Activated CD4-positive, alpha-beta memory T cell treated with anti-CD3 and anti-CD28 coated beads for 36 hours (primary cell): ENCODE measurements around the gene PCGF3. TPM values are rescaled to one million over a fixed set of nuclear protein-coding genes. Genes with fewer than 3 reads are reported as not detected.
"Not testable (repeated sequence)": the region's sequence is repeated elsewhere in the genome, so short reads cannot be mapped to it uniquely, and the experiment has no call there.

ENCODE experiments used
- CTCF ChIA-PET: fragments of 350-600 bp; sonication (Branson Sonifier 250); formaldehyde crosslinking; loops from one replicate; lab custom pipeline; 2021; ENCODE audit warnings: antibody characterized with exemption, inconsistent platforms; lab: Charles Lee
- POLR2A ChIA-PET: fragments of 350-600 bp; sonication (Branson Sonifier 250); formaldehyde crosslinking; loops from one replicate; lab custom pipeline; 2021; ENCODE audit warnings: antibody characterized with exemption; lab: Charles Lee
- DNase-seq: peaks from one replicate; pipeline ENCODE4 v3.0.0-alpha.2; 2020
- H3K27ac Mint-ChIP-seq: one replicate; pipeline ENCODE4 v1.8.0; 2021; ENCODE audit warnings: mixed read lengths
- H3K27me3 Mint-ChIP-seq: one replicate; pipeline ENCODE4 v1.8.0; 2021; ENCODE audit warnings: mixed read lengths
- H3K36me3 Mint-ChIP-seq: one replicate; pipeline ENCODE4 v1.8.0; 2021; ENCODE audit warnings: mixed read lengths
- H3K4me1 Mint-ChIP-seq: one replicate; pipeline ENCODE4 v1.8.0; 2021; ENCODE audit warnings: low read depth, mixed read lengths
- H3K4me3 Mint-ChIP-seq: one replicate; pipeline ENCODE4 v1.8.0; 2021; ENCODE audit warnings: mild to moderate bottlenecking, mixed read lengths
- H3K9me3 Mint-ChIP-seq: one replicate; pipeline ENCODE4 v1.8.0; 2021; ENCODE audit warnings: mixed read lengths
- intact Hi-C: fragments of 100-400 bp; cut with micrococcal nuclease; formaldehyde crosslinking; loops from one replicate; pipeline ENCODE4 v1.15.1; 2023
- total RNA-seq, 2 experiments: library from RNA; stranded (reverse); gene quantifications; one replicate each; pipeline ENCODE4 v1.2.3, GENCODE V29; 2021

PCGF3 gene
- total RNA-seq, 2 experiments from 2014 or later, result 27.8 to 29.3 TPM

DNA sequence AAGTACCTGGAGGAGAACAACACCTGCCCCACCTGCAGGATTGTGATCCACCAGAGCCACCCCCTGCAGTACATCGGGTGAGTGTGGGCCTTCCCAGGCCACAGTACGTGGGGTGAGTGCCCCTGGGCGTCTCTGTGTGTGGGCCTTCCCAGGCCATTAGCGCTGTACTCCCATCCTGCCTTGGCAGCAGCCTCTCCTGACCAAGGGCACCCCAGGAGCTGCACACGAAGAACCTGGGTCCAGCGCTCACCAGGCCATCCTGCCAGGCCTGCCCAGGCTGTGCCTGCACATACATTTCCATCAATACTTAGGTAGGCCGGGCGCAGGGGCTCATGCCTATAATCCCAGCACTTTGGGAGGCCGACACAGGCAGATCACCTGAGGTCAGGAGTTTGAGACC is 29.3 kb downstream of the PCGF3 start:
- H3K27me3 Mint-ChIP-seq, result no peaks in the 10 kb centered on the region
- intact Hi-C loops, result no loop called here
- no peak for DNase-seq
- H3K27ac Mint-ChIP-seq, result no peak overlapping the region
- H3K9me3 Mint-ChIP-seq, result no peaks in the 10 kb centered on the region
- H3K36me3 Mint-ChIP-seq, result peaks cover 26% of the 10 kb centered on the region
- no peaks in the 10 kb centered on the region for H3K4me1 Mint-ChIP-seq
- CTCF ChIA-PET, result interaction anchor here (1.7 kb wide), 1 partner anchor 8 kb away, joined by 7 read pairs; no protein-coding TSS in a partner anchor
- POLR2A ChIA-PET, result no interaction called here
- H3K4me3 Mint-ChIP-seq, result no peak overlapping the region

DNA sequence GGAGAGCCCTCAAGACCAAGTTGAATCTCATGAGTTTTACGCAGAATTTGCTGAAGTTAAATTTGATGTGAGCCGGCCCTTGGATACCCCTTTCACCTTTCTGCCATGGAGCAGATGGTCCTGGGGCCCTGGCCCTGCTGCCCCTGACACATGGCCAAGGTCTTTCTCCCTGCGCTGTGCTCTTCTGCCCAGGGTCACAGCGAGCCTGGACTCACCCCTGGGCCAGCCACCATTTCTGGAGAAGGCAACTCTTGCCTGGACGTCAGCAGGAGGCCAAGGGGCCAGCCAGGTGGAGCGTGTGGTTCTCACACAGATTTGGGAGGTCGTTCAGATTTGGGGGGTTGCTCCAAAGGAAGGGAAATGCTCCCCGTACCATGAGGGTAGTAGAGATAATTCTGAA is 30.0 kb downstream of the PCGF3 start:
- CTCF ChIA-PET, result no interaction called here
- Mint-ChIP-seq H3K4me1 (no peaks in the 10 kb centered on the region), H3K4me3 (no peak overlapping the region), H3K36me3 (peaks cover 25% of the 10 kb centered on the region), H3K27me3 (no peaks in the 10 kb centered on the region), H3K27ac (no peak overlapping the region), H3K9me3 (no peaks in the 10 kb centered on the region)
- DNase-seq, result no peak
- POLR2A ChIA-PET, result no interaction called here
- intact Hi-C loops, result no loop called here

DNA sequence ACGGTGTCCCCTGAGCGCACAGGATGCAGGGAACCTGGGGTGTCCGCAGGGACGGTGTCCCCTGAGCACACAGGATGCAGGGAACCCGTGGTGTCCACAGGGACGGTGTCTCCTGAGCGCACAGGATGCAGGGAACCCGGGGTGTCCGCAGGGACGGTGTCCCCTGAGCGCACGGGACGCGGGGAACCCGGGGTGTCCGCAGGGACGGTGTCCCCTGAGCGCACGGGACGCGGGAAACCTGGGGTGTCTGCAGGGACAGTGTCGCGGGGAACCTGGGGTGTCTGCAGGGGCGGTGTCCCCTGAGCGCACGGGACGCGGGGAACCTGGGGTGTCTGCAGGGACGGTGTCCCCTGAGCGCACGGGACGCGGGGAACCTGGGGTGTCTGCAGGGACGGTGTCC is 30.9 kb downstream of the PCGF3 start:
- POLR2A ChIA-PET, result not testable (repeated sequence)

DNA sequence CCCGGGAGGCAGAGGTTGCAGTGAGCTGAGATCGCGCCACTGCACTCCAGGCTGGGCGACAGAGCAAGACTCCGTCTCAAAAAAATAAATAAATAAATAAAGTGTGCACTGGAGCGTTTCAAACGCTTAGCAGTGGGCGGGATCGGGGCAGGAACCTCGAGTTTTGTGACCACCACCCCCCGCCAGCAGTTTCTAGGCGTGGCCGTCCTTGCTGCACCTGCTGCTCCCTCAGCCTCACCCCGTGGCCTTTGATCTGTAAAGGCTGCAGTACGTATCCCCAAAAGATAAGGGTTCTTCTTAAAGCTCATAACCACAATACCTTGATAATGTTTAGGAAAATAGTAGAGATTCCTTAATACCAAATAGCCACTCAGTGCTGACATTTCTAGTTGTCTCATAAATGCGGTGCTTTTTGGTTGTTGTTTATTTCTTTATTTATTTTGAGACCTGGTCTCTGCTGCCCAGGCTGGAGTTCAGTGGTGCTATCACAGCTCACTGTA is 33.2 kb downstream of the PCGF3 start:
- POLR2A ChIA-PET, result no interaction called here
- Mint-ChIP-seq H3K27me3 (no peaks in the 10 kb centered on the region), H3K36me3 (peaks cover 16% of the 10 kb centered on the region), H3K4me3 (no peak overlapping the region), H3K27ac (no peak overlapping the region), H3K9me3 (no peaks in the 10 kb centered on the region), H3K4me1 (no peaks in the 10 kb centered on the region)
- intact Hi-C loops, result no loop called here
- DNase-seq, result no peak
- CTCF ChIA-PET, result interaction anchor here (0.9 kb wide), 1 partner anchor 249 kb away, joined by 3 read pairs; no protein-coding TSS in a partner anchor

More for the DNA sequence above, 30.9 kb downstream of the PCGF3 start:
- H3K4me3 Mint-ChIP-seq, H3K9me3 Mint-ChIP-seq, H3K27me3 Mint-ChIP-seq, CTCF ChIA-PET, DNase-seq, H3K4me1 Mint-ChIP-seq, intact Hi-C loops, H3K27ac Mint-ChIP-seq: not testable (repeated sequence)
- H3K36me3 Mint-ChIP-seq, result peaks cover 21% of the 10 kb centered on the region

DNA sequence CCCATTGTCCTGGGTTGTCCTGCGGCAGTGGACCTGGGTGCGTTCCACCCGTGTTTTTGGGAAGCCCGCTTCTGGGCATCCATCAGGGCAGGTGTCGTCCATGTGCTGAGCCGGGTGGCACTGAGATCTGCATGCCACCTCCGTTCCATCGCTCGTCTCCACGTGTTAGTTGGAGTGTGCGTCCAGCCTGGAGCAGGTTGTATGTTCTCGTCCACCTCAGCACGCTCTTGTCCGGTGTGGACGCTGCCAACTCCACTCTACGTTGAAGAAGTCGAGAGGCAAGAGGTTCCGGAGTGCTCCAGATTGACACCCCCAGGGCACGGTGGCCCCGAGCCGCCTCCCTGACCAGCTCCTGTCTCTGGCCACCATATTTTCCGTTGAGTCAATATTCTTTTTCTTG is 33.9 kb downstream of the PCGF3 start:
- Mint-ChIP-seq H3K4me3 (no peak overlapping the region), H3K36me3 (peaks cover 15% of the 10 kb centered on the region), H3K27ac (no peak overlapping the region), H3K27me3 (no peaks in the 10 kb centered on the region), H3K4me1 (no peaks in the 10 kb centered on the region), H3K9me3 (no peaks in the 10 kb centered on the region)
- ChIA-PET POLR2A (no interaction called here), CTCF (interaction anchor here (0.9 kb wide), 1 partner anchor 248 kb away, joined by 3 read pairs; no protein-coding TSS in a partner anchor)
- DNase-seq, result no peak
- intact Hi-C loops, result no loop called here

DNA sequence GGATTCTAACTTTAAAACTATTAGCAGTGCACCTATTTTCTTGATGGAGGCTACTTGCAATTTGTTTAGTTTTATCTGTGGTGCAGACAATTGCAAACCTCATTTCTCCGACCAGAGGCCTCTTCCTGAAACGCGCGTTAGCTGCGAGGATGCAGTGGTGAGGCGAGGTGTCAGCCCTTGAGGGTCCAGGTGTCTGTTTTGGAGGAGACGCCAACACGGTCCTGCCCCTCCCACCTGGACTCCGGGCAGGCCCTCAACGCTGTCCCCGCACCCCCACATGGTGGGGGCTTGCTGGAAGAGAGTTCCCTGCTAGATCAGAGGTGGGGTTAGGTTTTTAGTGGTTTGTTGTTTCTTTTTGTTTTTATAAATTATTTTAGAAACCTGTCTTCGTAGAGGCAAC is 34.4 kb downstream of the PCGF3 start:
- no peak for DNase-seq
- ChIA-PET POLR2A (no interaction called here), CTCF (interaction anchor here (0.7 to 3.4 kb wide), 2 partner anchors 14 to 463 kb away, joined by 3 to 17 read pairs; no protein-coding TSS in a partner anchor)
- no peaks in the 10 kb centered on the region for H3K9me3 Mint-ChIP-seq
- intact Hi-C loops, result no loop called here
- H3K27ac Mint-ChIP-seq, result no peak overlapping the region
- H3K4me3 Mint-ChIP-seq, result no peak overlapping the region
- H3K36me3 Mint-ChIP-seq, result peaks cover 12% of the 10 kb centered on the region
- no peaks in the 10 kb centered on the region for H3K4me1 Mint-ChIP-seq
- H3K27me3 Mint-ChIP-seq, result no peaks in the 10 kb centered on the region

DNA sequence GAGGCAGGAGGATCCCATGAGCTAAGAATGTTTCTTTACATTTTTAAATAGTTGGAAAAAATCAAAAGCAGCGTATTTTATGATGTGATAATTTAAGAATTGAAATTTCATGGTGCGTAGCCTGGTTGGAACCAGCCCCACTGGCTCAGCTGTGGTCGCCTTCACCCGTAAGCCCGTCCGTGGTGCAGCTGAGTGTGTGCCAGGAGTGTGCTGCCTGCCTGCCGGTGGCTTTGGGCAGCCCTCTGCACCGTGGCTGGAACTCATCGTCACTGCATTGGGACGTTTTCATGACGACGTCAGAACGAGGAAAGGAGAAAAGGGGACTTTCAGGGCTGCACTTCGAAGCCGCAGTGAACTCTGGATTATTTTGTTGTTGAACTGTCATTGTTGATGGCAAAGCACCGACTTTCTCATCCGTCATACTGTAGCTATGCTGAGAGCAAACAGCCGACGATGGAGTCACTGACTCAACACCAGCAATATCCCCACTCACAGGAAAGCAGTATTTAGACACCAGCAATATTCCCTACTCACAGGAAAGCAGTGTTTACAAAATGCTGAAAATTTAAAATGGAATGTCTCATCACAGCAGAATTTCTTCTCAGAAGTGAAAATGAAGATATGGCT is 35.1 kb downstream of the PCGF3 start:
- Mint-ChIP-seq H3K9me3 (no peaks in the 10 kb centered on the region), H3K27me3 (no peaks in the 10 kb centered on the region), H3K36me3 (peaks cover 7% of the 10 kb centered on the region), H3K4me1 (no peaks in the 10 kb centered on the region), H3K27ac (no peak overlapping the region), H3K4me3 (no peak overlapping the region)
- ChIA-PET CTCF (interaction anchor here (0.7 to 3.4 kb wide), 5 partner anchors 13 to 463 kb away, joined by 3 to 23 read pairs (median 4); no protein-coding TSS in a partner anchor), POLR2A (no interaction called here)
- DNase-seq, result no peak
- intact Hi-C loops, result no loop called here

DNA sequence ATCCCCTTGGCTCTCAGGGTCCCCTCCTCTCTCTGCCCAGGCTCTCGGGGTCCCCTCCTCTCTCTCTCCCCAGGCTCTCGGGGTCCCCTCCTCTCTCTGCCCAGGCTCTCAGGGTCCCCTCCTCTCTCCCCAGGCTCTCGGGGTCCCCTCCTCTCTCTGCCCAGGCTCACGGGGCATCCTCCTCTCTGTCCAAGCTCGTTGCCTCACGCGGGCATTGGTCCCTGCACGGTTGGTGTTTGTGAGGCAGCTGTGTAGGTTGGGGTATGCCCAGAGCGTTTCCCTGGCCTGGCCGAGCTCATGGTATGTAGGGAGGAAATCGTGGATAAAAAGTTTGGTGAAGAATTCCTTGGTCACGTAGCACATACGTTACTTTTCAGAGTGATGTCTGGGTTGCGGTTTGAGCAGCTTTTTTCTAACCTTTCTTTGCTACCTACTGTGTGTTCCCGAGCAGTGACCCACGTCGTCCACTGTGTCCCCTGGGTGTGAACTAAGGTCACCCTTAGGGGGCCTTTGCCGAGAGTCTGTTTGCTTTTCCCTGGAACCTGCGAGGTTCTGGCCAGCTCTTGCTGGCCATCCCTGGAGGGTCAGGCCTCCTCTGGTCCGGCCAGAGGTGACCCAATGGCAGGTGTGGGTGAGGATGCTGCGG is 36.6 kb downstream of the PCGF3 start:
- POLR2A ChIA-PET, result no interaction called here
- H3K9me3 Mint-ChIP-seq, result no peaks in the 10 kb centered on the region
- H3K27me3 Mint-ChIP-seq, result no peaks in the 10 kb centered on the region
- intact Hi-C loops, result loop anchor here (2.0 kb wide), 2 partner anchors 137 to 245 kb away; partner anchors contain the start of gene IDUA
- no peaks in the 10 kb centered on the region for H3K4me1 Mint-ChIP-seq
- no peak for DNase-seq
- CTCF ChIA-PET, result interaction anchor here (0.7 to 3.4 kb wide), 39 partner anchors 8 to 569 kb away, joined by 3 to 25 read pairs (median 4); partner anchors contain the start of genes GAK, IDUA and TMEM175
- H3K27ac Mint-ChIP-seq, result no peak overlapping the region
- H3K36me3 Mint-ChIP-seq, result peaks cover 7% of the 10 kb centered on the region
- H3K4me3 Mint-ChIP-seq, result no peak overlapping the region

DNA sequence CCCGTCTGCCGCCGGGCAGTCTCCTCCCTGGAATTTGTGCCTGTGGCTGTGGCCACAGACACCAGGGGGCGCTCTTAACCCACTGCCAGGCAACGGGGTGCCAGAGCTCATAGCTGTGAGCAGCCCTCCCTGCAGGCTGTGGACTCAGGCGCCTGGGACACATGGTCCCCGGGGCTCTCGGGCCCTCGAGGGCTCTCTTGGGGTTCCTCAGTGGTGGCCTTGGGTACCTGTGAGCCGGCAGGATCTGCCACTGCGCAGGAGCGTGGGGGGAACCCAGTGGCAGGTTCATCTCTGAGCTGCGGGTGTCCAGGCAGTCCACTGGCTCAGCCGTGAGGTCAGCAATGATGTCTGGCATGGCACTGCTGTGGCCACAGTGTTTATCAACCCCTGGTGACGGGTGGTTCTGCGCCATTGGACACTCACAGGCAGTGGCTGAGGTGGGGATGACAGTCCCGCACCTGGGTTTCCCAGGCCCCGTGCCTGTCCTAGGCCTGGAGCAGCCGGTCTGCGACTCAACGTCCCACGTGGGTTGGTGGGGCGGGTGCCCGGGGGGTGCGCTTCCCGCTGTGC is 37.2 kb downstream of the PCGF3 start:
- H3K27ac Mint-ChIP-seq, result no peak overlapping the region
- intact Hi-C loops, result loop anchor here (2.0 kb wide), 2 partner anchors 136 to 244 kb away; partner anchors contain the start of gene IDUA
- H3K27me3 Mint-ChIP-seq, result no peaks in the 10 kb centered on the region
- H3K4me1 Mint-ChIP-seq, result no peaks in the 10 kb centered on the region
- H3K36me3 Mint-ChIP-seq, result peaks cover 5% of the 10 kb centered on the region
- no peaks in the 10 kb centered on the region for H3K9me3 Mint-ChIP-seq
- CTCF ChIA-PET, result interaction anchor here (0.5 to 3.4 kb wide), 38 partner anchors 8 to 569 kb away, joined by 3 to 25 read pairs (median 4); partner anchors contain the start of genes GAK, IDUA and TMEM175
- POLR2A ChIA-PET, result no interaction called here
- peak; percentile 85 for DNase-seq
- no peak overlapping the region for H3K4me3 Mint-ChIP-seq

DNA sequence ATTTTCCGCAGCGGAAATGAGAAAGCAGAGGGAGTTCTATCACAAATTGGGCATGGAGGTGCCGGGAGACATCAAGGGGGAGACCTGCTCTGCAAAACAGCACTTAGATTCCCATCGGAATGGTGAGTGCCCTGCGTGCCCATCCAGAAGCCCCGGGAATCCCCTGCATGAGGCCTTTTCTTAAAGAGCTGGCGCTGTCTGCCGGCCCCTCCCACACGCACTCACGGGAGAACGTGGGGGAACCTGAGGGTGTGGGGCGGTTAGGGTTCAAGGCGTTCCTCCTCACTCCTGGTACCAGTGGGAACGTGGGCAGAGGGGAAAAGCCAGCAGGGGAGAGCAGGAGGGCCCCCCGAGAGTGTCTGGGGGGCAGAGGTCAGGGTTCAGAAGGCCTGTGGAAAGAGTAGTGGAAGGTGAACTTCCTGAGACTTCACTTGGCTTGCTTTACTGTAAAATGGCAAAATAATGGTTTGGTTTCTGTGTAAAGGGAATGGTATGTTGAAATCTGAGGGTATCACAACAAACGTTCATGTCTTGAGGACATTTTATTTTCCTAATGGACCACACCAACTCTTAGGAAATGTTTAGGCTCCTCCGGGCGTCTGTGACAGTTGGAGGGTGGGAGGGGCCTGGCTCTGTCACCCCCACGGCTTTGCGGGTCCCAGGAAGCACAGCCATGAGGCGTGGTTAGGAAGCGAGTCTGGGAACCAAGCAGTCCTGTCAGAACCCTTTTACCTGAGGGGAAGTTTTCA is 38.0 kb downstream of the PCGF3 start:
- Mint-ChIP-seq H3K4me1 (no peaks in the 10 kb centered on the region), H3K36me3 (peaks cover 9% of the 10 kb centered on the region), H3K27me3 (no peaks in the 10 kb centered on the region), H3K4me3 (no peak overlapping the region), H3K9me3 (no peaks in the 10 kb centered on the region), H3K27ac (peak overlapping the region; percentile 20)
- DNase-seq, result no peak
- intact Hi-C loops, result loop anchor here (2.0 kb wide), 2 partner anchors 135 to 243 kb away; partner anchors contain the start of gene IDUA
- POLR2A ChIA-PET, result no interaction called here
- CTCF ChIA-PET, result interaction anchor here (0.7 to 3.4 kb wide), 16 partner anchors 7 to 373 kb away, joined by 3 to 25 read pairs (median 5); partner anchors contain the start of genes GAK, IDUA and TMEM175

DNA sequence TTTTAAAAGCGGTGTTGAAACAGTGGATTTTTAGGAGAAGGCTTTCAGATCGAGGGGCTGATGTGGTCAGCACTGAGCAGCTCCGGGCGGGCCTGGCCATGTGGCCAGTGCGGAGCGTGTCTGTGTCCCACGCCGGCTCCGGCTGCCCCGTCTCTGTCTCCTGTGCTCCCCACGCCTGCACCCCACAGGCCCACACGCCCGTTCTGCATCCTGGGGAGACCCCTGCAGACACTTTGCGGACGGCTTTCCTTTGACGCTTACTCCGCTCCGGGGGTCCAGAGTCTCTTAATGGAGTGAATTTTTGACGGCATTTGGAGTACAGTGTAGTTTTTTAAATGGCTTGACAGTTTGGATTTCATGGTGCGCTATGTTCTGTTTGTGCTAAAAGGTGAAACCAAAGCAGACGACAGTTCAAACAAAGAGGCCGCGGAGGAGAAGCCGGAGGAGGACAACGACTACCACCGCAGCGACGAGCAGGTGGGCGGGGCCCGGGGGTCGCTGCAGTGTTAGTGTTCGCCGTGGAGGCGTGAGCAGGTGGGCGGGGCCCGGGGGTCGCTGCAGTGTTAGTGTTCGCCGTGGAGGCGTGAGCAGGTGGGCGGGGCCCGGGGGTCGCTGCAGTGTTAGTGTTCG is 38.7 kb downstream of the PCGF3 start:
- Mint-ChIP-seq H3K36me3 (peaks cover 10% of the 10 kb centered on the region), H3K9me3 (no peaks in the 10 kb centered on the region), H3K4me3 (no peak overlapping the region), H3K4me1 (no peaks in the 10 kb centered on the region), H3K27ac (no peak overlapping the region), H3K27me3 (no peaks in the 10 kb centered on the region)
- ChIA-PET POLR2A (no interaction called here), CTCF (no interaction called here)
- DNase-seq, result no peak
- intact Hi-C loops, result no loop called here
